Measurements from ENCODE around the gene AK9.

GRCh38 chr6:109631403-109631802 lies 59.6 kb downstream of the AK9 start:
- TF ChIP-seq CTCF (IDR thresholded peaks at IDR 0.05) (no peak), POLR2A (IDR thresholded peaks at IDR 0.05) (no peak)
